Activated CD4-positive, alpha-beta T cell treated with anti-CD3 and anti-CD28 coated beads, Interleukin-2, Interleukin-4, amounts not matched to agents 100 ng/mL and 50 ng/mL, durations not matched to agents 16 hours and 8 hours (primary cell): ENCODE results near the gene FKBP9.

Experiments used
- DNase-seq: peaks from one replicate; pipeline ENCODE4 v3.0.0-alpha.2; 2020; ENCODE audit warnings: low spot score

The FKBP9 gene

DNA sequence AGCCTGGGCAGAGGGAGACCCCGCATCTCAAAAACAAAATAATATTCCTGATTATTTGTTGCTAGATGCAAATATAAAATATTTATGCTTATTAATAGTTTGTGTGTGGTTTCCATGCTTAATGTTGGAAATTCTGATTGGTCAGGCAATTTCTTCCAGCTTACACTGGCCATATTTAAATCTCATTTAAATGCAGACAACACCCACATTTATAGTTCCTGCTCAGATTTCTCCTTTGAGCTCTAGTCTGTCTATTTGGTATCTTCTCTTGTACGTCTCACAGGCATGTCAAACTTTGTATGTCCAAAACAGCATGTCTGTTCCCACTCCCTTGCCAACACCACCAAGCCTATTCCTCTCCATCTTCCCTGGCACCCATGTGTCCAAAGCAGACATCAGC, 52.5 kb downstream of the FKBP9 start:
- DNase-seq: no peak

DNA sequence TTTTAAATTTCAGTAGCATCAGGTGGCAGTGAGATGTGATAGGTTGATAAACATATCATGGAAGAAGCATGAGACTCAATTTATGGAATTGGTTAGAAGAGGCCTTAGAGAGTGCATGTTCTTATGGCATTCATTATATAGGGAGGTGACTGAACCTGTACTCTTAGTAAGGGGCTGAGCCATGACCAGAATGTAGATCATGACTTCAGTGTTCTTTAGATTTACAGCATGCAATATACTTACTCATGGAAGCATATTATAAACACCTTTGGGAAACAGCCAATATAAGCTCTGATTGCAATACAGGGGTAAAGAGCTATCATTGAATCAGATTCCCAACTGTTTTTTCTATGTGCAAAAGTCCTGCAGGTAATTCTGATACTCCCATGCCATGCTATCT, 55.1 kb downstream of the FKBP9 start:
- no peak for DNase-seq

DNA sequence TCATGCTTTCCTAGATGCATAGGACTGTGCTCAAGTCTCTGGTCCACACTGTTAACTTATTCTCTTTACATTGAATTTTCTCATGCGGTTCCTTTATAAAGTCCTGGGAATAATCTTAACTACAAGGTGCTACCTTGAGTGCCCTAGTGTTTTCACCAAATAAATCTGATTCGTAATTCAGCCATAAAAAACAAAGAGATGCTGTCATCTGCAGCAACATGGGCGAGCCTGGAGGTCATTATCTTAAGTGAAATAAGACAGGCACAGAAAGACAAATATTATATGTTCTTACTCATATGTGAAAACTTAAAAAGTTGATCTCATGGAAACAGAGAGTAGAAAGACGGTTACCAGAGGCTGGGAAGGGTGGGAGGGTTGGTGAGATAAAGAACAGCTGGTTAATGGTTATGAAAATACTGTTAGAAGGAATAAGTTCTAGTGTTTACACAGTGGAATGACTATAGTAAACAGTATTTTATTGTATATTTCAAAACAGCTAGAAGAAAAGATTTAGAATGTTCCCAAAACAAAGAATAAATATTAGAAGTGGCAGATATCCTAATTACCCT, 67.0 kb downstream of the FKBP9 start:
- DNase-seq: no peak

DNA sequence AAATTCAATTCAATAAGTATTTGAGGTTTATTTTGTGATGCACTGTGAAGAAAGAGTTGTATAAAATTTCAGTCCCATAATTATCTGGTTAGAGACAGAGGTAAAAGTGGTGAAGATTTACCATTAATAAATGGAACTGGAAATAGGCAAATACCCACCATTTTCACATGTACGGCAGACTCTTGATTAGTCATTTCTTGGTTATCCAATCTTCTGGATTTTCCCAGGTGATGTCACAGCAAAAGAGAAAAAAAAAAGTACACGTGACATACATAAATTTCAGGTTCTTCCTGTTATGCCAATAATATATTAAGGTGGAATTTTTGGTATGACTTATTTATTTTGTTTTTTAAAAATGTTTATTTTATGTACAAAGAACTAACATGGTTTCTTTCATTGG, 78.5 kb downstream of the FKBP9 start:
- DNase-seq: no peak

DNA sequence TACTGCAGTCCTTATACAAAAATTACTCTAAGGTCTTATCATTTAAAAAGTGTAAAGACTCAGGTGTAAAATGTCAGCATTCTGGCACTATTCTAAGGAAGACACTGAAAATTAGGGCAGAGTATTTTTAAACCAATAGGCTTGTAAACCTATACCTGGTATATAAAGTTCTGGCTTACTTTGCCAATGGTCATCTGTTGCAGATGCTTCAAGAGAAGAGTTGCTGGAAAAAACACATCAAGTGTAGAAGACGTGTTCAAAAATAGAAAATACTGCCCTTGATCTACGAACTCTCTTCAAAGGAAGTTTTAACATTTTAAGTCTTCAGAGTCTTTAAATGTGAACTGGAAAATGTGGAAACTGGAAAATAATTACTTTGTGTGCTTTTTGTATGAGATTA, 81.4 kb downstream of the FKBP9 start:
- DNase-seq: no peak

DNA sequence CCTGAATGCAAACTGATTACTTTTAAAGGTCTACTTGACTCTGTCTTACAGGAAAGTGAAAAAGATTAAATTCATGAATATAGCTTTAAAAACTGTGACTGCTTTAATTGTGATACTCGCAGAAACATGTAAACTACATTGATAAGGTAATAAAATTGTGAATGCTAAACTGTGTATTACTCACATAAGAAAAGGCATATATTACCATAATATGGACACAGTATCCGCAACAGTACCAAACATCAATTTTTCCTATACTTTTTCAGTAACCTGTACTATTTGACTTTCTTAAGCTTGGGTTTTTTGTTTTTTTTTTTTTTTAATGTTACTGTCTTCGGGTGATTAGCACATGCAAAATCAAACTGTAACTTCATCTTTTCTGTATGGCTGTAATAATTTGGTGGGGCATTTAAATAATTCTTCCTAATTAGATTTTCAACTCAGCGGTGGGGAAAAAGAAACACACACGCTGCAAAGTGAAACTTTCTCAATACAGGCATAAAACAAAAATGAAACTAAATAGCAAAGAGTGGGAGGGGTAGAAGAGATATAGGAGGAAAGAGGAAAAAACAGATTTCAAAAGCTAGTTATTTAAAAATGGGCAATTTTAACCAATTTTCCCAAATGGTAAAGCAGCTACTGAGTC, 82.1 kb downstream of the FKBP9 start:
- peak; percentile 37 for DNase-seq

DNA sequence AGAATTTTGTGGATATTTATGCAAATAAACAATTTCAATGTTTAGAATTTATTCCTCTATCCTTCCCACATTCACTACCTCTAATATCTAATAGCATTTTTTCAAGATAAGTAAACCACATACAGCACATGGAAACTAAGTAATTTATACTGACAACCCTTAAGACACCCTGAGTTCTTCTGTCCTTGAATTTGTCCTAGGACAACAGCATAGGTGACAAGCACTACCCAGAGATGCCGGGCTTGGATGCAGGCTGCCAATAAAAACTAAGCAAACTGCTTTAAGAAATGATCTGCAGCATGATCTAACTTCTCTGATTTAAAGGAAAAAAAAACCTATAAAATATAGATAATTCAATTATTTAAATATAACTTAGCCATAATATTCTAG, 82.7 kb downstream of the FKBP9 start:
- no peak for DNase-seq

DNA sequence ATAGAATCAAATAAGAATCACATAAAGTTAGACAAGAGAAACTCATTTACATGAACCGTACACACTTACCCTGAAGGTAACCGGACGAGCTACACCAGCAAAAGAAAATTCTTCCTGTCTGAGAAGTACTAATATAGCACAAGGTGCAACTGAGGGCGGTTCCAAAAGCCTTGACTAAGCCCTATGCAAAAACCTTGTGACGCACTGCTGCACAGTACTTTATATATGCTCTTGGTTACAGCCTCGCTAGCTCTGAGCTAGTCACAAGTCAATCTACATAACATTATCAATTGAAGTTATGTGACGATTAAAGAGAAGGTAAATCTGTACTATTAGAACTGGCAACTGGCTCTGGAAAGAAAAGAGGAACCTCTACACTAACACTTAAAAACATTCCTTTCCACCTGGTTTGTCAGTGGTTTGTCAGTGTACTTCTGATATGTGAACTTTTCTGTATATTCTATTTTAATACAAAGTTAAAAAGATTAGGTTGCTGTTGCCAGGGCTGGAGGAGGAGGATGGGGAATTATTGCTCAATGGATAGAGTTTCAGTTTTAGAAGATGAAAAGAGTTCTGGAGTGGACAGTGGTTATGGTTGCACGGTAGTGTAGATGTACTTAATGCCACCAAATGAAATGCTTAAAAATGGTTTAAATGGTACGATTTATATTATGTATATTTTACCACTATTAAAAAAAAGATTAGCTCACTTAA, 83.7 kb downstream of the FKBP9 start:
- peak; percentile 67 for DNase-seq

DNA sequence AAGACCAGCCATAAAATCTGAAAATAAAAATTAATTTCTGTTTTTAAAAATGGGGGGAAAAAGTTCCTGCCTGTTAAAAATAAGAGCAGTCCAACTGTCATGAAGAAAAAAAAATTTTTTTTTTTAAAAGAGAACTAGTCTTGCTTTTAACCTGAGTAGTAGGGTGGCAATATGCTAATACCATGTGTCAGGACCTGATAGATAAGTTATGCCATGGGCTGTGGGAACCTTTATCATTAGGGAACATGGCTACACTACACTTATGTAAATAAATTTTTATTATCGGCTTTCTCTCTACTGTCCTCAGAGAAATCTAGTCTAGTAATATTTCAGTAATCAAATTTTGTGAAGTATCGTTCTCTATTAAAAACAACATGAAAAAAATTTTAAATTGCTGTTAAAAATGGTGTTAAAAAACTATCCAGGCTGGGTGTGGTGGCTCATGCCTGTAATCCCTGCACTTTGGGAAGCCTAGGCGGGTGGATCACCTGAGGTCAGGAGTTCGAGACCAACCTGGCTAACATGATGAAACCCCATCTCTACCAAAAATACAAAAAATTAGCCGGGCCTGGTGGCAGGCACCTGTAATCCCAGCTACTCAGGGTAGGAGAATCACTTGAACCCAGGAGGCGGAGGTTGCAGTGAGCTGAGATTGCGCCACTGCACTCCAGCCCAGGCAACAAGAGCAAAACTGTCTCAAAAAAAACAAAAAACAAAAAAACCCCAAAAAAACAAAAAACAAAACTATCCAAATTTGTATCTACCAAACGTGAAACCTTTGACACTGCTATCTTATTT, 84.6 kb downstream of the FKBP9 start:
- no peak for DNase-seq

DNA sequence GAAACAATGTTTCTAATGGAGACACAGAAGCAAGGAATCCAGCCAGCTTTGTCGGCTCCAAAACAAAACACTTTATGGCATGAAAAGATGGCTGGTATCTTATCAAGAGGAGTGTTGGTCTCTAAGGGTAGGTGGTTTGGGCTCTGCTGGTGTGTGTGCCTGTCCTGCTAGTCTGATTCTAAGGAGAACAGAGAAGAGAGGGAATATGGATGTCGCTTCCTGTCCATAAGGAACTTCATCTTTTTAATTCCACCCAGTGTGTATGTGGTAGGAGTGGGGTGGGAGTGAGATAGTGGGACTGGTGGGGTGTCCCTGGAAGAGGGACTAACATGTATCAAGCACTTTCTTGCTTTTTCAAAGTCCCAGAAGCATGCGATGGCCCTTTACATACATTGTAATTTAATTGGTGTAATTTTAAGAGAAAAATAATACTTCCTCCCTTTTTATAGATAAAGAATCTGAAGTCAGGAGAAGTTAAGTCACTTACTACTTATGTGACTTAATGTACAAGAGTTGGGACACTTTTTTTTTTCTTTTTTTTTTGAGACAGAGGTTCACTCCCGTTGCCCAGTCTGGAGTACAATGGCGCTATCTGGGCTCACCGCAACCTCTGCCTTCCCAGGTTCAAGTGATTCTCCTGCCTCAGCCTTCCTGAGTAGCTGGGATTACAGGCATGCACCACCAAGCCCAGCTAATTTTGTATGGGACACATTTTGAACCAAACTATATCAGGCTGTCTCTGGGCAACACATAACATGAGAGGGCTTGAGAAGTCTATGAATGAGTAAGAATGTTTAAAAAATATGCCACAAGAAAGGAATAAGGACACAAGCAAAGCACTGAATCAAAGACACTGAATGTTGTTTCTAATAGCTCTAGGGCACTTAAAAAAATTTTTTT, 86.5 kb downstream of the FKBP9 start:
- DNase-seq: no peak

DNA sequence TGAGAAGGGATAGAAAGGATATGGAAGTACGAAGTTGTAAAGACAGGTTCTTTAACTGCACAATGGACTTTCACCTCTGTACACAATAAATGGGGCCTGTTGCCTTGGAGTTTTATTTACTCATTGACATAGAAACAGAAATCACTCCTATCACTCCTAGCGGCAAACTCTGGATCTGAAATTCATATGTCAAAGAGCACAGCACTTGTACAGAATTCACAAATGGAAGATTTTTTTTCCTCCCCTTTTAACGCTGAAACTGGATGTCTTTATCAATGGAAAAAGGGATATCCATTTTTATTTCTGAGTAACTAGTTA, 87.1 kb downstream of the FKBP9 start:
- no peak for DNase-seq

DNA sequence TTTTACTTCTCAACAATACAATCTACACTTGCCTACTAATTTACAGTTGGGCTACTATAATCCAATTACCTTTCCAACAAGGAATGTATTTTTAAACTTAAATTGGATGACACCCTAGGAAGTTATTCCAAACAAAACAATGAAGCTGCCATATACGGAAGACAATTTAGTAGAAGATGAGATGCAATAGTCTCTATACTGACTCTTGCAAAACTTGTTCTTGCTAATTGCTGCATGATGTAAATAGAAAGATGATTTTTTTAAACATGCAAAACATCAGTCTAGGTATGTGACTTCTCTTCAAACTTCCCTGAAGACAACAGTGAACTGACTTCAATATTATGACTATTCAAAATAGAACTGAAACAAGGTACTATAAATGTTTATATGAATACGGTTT, 87.7 kb downstream of the FKBP9 start:
- DNase-seq: no peak

DNA sequence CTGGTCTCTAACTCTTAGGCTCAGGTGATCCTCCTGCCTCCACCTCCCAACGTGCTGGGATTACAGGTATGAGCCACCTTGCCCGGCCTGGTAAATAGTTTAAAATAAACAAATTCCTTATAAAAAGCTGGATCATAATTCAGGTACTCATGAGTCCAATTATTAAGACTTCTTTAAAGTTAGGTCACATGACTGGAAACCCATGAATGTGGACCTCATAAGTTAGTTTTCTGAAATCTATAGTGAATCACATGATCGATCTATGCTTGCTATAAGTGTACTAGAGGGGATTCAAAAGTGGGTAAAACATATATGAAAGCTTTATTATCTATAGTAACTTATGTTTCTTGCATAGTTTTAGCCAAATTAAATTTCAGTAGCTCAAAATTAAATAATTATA, 91.0 kb downstream of the FKBP9 start:
- DNase-seq: no peak

DNA sequence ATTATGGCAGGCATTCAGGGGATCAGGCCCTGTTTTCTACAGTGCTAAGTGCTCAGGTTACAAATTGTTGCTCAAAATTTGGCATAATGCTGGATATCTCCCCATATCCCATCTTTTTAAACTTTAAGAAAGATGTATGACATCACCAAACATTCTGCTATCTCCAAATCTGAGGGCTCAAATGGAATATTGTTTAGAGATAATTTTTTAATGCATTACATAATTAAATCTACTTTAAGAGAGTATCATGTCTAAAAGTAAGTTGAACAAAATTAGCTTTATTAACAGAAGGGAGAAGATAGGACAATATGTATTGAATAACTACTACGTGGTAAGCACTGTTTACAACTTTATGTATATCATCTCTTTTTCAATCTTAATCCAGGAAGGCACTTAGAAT, 91.5 kb downstream of the FKBP9 start:
- DNase-seq: no peak

DNA sequence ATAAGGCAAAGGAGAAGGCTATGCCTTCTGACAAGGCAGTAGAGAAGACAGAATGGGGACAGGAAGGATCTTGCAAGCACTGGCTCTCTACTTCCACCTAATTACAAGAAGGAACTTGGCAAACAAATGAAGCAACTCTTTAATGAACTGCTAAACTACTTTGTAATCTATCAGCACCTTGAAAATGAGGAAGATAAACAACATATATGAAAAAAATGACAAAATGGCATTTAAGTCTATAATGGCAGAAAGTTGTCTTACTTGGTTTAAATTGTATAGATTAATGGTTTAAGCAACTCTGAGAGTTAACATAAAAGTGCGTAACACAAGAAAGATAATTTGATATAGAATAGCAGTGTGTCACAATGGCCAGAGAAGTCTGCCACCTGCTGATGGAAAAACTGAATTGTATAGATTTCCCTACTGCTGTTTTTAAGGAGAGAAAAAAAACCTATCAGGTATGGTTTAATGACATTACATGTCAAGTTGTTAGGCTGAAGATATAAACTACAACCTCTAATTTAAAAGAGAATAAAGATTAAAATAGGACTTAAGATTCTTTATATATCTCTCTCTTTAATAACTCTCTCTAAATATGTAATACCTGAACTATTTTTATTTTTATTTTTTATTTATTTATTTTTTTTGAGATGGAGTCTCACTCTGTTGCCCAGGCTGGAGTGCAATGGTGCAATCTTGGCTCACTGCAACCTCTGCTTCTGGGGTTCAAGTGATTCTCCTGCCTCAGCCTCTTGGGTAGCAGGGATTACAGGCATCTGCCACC, 93.5 kb downstream of the FKBP9 start:
- DNase-seq: peak; percentile 31

DNA sequence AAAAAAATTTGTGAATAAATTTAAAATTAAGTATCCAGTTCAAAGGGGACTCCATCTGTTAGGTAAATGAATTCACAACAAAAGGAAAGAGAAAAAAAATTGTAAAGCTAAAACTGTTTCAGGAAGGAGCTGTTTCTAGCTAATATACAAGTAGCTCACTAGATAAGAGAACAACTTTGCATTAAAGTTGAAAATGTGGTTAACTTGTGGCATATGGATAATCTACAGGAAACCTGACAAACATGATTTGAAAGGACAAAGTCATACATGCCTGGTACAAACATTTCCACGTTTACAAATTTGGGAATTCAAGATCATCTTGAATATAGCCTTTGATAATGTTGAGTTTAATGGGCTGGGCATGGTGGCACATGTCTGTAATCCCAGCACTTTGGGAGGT, 96.5 kb downstream of the FKBP9 start:
- no peak for DNase-seq

DNA sequence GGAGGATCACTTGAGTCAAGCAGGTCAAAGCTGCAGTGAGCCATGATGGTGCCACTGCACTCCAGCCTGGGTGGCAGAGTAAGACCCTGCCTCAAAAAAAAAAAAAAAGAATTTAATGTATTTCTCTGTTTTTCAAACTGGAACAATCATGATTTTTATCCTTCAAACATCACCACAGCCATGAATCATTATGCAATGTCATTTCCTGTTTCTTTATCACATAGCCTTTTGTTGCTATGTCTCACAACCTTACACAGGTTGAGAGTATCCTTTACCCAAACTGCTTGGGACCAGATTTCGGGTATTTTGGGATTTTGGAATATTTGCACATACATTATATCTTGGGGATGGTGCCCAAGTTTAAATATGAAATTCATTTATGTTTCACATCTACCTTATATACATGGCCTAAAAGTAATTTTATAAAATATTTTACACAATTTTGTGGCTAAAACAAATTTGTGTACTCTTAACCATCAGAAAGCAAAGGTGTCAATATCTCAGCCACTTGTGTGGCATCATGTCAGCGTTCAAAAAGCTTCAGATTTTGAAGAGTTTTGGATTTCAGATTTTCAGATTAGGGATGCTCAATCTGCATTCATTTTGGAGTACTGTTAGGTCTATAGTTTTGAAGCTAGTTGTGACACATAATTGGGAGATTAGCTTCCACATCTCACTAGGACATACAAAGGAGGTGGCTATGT, 97.2 kb downstream of the FKBP9 start:
- peak; percentile 31 for DNase-seq

DNA sequence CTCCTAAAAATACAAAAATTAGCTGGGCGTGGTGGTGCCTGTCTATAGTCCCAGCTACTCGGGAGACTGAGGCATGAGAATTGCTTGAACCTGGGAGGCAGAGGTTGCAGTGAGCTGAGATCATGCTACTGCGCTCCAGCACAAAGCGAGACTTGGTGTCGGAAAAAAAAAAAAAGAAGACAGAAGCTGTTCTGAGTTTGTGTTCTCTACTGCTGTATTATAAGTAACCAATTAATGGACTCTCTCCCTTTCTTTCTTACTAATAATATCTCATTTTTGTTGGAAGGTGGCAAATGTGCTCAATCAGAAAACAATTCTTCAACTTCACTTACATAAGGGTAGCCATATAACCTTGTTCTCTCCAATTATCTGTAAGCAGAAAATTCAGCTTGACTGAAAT, 97.9 kb downstream of the FKBP9 start:
- DNase-seq: no peak
